ENCODE data around the gene TRAPPC12.
"Not testable (repeated sequence)": the region's sequence is repeated elsewhere in the genome, so short reads cannot be mapped to it uniquely, and the experiment has no call there.

Gene TRAPPC12

GRCh38 chr2:3488855-3489763 is 109.6 kb downstream of the TRAPPC12 start:
- no peak for DNase-seq

- DNase-seq, result no peak
Measured at GRCh38 chr2:3489764-3490115, 110.2 kb downstream of the TRAPPC12 start.

DNA sequence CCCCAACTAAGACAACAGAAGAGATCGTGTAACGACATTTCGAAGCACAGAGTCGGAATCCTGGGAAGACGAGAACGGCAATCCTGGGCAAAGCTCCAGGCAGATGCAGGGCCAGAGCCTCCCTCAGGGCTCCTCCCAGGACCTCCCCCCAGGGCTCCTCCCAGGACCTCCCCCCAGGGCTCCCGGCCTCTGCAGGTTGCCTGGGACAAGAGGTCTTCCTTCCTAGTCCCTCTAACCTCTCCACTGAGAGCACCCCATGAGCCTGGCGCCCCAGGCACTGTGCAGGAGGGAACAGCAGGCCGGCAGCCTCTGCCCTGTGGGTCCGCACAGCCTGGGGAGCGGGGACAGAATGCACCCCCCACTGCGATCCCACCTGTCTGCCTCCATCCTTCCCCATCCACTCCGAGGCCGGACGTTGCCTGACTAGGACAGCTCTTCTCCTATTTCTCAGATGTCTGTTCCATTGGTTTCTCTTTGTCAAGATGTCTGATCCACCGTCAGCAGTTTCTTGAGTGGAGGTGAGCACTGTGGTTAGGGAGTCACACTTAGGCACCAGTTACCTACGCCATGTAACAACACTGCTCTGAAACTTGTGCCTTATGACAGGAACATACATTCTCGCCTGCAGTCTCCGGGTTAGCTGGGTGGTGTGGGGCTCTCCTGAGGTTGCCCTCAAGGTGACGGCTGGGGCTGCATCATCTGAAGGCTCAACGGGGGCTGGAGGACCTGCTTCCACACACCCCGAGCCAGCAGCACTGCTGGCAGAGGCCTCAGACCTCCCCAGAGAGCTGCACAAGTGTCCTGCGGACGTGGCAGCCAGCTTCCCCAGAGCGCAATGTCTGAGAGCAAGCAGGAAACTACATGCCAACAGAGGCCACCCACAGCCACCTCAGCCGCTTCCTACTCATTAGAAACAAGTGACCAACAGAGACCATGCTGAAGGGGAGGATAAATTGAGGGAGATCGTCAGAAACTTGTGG is 111.0 kb downstream of the TRAPPC12 start:
- no peak for DNase-seq

GRCh38 chr2:3491306-3491705 is 111.8 kb downstream of the TRAPPC12 start:
- no peak for DNase-seq

GRCh38 chr2:3491716-3492474 is 112.4 kb downstream of the TRAPPC12 start:
- DNase-seq, result no peak

DNA sequence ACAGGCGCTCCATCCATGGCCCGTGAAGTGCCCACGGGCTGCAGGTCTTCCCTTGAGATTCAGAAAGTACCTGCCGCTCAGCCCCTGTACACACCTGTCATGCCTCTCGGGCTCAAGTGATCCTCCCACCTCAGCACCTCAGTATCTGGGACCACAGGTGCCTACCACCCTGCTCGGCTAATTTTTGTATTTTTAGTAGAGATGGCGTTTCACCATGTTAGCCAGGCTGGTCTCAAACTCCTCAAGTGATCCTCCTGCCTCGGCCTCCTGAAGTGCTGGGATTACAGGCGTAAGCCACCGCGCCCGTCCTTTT is 112.9 kb downstream of the TRAPPC12 start:
- not testable (repeated sequence) for DNase-seq

- DNase-seq, result no peak
Measured at GRCh38 chr2:3492951-3493614, 113.6 kb downstream of the TRAPPC12 start.

GRCh38 chr2:3493615-3494007 is 114.1 kb downstream of the TRAPPC12 start:
- DNase-seq, result no peak

GRCh38 chr2:3494984-3495666 is 115.6 kb downstream of the TRAPPC12 start:
- no peak for DNase-seq

DNA sequence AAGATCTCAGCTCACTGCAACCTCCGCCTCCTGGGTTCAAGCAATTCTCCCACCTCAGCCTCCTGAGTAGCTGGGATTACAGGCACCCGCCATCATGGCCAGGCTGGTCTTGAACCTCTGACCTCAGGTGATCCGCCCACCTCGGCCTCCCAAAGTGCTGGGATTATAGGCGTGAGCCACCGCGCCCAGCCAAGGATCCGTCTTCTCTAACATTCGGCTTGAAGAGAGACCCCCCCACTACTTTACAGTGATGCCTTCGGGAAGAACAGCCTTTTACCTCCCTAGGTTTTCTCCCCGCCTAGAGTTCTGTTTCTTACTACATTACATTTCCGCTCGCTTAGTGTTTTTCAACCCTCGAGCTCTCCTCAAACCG is 117.2 kb downstream of the TRAPPC12 start:
- DNase-seq, result not testable (repeated sequence)

DNA sequence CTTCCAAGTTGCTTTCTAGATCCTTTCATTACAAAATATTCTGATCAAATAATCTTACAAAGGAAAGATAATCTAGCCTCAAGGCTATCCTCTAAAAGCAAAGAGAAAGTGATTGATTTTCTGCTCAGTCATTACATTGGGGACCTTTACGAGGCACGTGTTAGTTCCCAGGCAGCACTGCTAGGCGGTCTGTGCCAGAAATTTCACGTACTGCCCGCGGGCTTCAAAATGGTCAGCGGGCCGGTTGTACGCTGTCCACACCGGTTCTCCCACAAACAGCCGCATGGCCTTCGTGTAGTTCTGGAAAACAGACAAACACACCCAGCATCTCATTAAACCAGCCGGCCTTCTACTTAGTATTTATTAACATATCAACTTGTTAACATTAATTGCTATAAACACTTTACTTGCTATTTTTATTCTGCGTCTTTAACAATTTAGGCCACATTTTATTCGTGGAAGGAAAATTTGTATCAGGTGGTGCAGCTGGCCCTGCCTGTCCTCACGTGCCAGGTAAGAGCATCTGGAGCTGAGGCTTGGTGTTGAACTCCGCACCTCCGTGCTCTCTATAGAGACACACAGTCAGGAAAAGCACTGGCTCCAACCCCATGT is 119.4 kb downstream of the TRAPPC12 start:
- no peak for DNase-seq

GRCh38 chr2:3500326-3500899 is 120.9 kb downstream of the TRAPPC12 start:
- DNase-seq, result no peak

GRCh38 chr2:3503046-3503445 is 123.6 kb downstream of the TRAPPC12 start:
- no peak for DNase-seq

GRCh38 chr2:3503483-3503882 is 124.0 kb downstream of the TRAPPC12 start:
- DNase-seq, result no peak

- peak; percentile 43 for DNase-seq
Measured at GRCh38 chr2:3504741-3505140, 125.2 kb downstream of the TRAPPC12 start.

- no peak for DNase-seq
Measured at GRCh38 chr2:3505771-3506170, 126.3 kb downstream of the TRAPPC12 start.

DNA sequence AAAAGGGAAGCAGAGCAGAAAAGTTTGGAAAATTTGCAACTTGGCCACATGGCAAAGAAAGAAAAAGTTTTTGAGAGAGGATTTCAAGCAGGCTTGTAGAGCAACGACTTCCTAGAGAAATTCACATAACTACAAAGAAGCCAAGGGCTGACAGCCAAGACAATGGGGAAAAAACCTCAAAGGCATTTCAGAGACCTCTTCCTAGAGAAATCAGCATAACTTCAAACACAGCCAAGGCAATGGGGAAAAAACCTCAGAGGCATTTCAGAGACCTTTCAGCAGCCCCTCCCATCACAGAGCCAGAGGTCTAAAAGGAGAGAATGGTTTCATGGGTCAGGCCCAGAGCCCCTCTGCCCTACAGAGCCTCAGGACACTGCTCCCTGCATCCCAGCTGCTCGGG is 132.6 kb downstream of the TRAPPC12 start:
- DNase-seq, result no peak

DNA sequence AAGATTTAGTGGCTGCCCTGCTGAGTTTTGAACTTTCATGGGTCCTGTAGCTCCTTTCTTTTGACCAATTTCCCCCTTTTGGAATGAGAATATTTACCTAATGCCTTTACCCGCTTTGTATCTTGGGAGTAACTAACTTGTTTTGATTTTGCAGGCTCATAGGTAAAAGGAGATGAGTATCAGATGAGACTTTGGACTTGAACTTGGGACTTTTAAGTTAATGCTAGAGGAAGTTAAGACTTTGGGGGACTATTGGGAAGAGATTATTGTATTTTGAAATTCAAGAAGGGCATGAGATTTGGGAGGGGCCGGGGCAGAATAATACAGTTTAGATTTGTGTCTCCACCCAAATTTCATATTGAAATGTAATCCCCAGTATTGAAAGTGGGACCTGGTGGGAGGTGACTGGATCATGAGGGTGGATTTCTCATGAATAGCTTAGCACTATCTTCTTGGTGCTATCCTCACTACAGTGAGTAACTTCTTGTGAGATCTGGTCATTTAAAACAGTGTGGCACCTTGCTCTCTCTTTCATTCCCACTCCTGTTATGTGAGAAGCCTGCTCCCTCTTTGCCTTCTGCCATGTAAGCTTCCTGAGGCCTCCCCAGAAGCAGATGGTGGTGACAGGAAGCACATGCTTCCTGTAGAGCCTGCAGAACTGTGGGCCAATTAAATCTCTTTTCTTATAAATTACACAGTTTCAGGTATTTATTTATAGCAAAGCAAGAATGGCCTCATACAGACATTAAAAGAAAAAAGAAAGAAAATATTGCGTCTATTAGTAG is 133.7 kb downstream of the TRAPPC12 start:
- DNase-seq, result no peak

GRCh38 chr2:3515438-3515837 is 135.9 kb downstream of the TRAPPC12 start:
- DNase-seq, result not testable (repeated sequence)

GRCh38 chr2:3516831-3517230 is 137.3 kb downstream of the TRAPPC12 start:
- DNase-seq, result no peak
